ENCODE measurements around the gene USP32.

Gene USP32

DNA sequence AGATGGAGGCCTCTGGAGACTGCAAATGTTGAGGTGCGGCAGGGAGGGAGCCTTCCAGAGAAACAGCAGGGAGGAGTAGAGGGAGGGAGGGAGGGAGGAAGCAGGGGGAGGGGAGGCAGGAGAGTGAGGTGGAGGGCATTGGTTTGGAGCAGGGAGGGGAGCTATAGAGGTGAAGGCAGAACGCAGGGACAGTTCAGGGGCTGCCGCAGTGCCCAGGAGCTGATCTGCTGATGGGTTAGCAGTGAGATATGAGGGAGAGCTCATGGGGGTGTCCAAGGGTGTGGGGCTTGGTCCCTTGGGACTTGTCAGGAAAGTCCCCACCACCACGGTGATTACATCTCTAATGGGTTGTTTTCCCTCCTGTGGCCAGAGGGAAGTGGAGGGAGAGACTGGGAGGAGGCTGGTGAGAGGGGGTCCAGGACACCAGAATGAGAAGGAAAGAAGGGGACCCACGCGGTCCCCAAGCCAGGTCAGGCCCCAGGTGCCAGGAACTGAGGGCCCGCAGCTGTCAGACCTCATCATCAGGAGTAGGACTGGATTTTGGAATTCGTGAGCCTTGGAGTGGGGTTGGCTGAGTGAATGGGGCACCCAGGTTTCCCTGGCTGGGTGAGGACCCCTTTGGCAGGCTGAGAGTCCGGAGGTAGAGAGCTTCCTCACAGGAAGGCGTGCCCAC is 231.0 kb downstream of the USP32 start:
- FAIRE-seq (peak; percentile 82), DNase-seq (ENCODE audit: low spot score) (no peak)

DNA sequence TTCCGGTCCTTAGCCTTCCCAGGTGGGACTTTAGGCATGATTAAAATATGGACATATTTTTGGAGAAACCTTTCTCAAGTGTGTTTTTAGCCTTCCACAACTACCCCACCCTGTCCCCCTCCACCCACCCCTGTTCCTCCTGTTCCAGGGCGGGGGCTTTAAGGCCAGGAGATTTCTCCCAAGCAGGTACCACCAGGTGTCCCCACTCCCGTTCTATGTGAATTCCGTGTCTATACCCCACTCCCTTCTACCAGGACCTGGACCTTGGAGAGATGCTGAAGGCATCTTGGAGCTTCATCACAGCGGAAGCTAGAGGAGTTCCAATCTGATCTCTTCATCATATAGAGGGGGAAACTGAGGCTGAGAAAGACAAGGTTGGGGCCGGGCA is 232.5 kb downstream of the USP32 start:
- no peak for DNase-seq (ENCODE audit: low spot score)
- FAIRE-seq: peak; percentile 77

DNA sequence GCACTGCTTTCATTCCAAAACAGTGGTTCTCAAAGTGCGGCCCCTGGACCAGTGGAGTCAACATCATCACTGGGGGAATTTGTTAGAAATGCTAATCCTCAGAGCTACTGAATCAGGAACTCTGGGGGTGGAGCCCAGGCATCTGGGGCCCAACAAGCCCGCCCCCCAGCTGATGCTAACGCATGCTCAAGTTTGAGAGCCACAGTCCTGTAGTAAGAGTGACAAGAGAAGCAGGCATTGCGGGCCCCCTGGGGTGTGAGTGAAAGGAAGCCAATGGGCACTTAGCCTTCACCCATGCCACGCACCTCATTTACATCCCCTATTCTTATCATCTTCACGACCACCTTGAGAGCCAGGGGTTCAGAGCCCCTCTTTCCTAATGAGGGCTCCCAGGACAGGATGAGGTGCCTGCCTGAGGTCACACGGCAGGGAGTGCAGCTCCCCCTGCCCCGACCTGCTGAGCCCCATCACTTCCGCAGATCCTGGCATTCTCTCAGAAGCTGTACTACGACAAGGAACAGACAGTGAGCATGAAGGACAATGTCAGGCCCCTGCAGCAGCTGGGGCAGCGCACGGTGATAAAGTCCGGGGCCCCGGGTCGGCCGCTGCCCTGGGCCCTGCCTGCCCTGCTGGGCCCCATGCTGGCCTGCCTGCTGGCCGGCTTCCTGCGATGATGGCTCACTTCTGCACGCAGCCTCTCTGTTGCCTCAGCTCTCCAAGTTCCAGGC is 233.0 kb downstream of the USP32 start:
- FAIRE-seq (peak; percentile 65), DNase-seq (ENCODE audit: low spot score) (no peak)

DNA sequence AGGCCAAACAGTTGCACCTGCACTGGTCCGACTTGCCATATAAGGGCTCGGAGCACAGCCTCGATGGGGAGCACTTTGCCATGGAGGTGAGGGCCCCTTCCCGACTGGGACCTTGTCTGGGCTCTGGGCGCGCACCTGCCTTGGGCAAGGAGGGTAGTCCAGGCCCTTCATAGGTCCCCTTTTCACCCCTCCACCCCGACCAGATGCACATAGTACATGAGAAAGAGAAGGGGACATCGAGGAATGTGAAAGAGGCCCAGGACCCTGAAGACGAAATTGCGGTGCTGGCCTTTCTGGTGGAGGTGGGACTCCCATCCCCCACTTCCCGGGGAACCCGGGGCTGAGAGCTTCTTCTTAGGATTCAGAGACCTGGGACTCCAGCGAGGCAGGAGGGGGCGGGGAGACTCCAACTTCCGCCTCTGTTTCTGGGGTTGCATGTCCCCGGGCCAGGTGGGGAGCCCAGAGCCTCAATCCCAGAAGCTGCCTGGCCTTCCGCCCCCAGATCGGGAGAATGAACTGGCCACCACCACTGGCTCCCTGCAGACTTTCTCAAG is 234.4 kb downstream of the USP32 start:
- FAIRE-seq: peak; percentile 20

DNA sequence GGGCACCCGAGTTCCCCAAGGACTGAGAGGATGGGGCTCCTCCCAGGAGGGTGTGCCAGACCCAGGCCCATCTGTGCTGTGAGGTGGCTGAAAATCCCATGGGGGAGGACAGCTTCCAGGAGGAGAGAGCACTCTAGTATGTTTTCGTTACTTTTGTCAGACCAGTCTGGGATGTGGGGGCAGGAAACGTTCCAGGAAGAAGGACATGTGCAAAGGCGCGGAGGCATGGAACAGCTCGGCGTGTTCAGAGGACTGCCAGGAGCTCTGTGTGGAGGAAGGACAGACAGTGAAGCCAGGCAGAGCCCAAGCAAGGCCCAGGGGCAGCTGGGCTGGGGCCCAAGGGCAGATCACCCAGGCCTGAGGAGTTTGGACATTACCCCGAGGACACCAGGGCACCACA is 235.2 kb downstream of the USP32 start:
- FAIRE-seq (peak; percentile 86), DNase-seq (ENCODE audit: low spot score) (no peak)

More for the DNA sequence above, 234.4 kb downstream of the USP32 start:
- no peak for DNase-seq (ENCODE audit: low spot score)

DNA sequence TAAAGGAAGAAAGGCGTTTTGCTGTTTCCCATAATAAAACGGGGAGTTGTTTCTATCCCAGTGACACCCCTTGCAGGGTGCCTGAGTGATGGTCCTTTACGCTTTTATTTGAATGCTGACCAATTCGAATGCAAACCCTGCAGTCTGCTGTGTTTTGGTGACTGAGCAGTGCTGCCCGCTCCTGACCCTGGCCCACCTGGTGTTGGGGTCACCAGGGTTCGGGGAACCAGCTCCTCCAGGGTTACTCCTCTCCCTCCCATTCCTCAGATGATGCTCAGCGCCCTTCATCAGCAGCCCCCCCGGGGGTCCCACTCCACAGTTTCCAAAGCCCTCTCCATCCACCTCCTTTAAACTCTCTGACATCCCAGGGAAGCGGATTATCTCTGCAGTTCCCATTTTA is 236.1 kb downstream of the USP32 start:
- FAIRE-seq (no peak), DNase-seq (ENCODE audit: low spot score) (no peak)

DNA sequence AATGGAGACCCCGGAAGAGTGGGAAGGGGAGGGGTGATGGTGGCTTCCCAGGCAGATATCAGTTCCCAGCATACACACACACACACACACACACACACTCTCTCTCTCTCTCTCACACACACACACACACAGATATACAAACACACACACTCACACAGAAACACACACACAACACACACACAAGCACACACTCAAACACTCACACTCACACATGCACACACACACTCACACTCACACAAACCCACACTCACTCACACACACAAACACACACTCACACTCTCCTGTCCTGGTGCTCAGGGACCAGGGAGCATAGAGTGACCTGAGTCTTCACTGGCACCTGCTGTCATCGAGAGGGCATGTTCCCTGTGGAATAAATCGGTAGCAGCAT is 236.5 kb downstream of the USP32 start:
- DNase-seq (ENCODE audit: low spot score): no peak
- FAIRE-seq: peak; percentile 100

DNA sequence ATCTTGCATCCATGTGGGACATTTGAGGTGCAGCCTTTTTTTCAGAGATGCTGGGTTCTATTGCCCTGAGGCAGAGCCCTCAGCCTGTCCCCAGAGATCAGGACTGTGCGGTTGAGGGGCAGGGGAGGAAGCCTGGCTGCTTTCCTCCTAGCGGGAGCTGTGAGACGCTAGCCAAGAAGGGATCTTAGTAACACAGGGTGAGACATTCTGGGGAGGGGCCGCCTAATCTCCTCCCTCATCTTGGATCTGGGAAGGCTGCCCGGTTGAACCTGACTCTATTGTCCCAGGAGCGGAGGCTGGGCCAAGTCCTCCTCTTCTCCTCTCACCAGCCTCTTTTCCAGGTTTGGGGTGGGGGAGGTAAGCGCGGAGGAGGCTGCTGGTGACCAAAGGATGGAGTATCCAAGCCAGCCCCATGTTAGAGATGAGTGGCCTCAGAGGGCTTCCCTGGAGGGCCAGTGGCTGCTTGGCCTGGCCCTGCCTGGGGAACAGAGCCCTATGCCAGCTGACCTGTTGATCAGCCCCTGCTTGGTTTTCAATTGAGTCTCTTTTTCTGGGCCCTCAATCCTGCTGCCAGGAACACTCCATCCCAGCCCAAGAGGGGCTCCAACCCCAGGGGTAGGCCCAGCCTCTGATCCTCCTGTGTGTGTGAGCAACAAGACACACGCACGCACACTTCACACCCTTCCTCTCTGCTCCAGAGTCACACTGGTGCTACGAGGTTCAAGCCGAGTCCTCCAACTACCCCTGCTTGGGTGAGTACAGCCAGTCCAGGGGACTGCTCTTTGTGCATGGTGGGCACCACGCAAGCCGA is 237.1 kb downstream of the USP32 start:
- DNase-seq (ENCODE audit: low spot score) (peak; percentile 71), FAIRE-seq (peak; percentile 77)

DNA sequence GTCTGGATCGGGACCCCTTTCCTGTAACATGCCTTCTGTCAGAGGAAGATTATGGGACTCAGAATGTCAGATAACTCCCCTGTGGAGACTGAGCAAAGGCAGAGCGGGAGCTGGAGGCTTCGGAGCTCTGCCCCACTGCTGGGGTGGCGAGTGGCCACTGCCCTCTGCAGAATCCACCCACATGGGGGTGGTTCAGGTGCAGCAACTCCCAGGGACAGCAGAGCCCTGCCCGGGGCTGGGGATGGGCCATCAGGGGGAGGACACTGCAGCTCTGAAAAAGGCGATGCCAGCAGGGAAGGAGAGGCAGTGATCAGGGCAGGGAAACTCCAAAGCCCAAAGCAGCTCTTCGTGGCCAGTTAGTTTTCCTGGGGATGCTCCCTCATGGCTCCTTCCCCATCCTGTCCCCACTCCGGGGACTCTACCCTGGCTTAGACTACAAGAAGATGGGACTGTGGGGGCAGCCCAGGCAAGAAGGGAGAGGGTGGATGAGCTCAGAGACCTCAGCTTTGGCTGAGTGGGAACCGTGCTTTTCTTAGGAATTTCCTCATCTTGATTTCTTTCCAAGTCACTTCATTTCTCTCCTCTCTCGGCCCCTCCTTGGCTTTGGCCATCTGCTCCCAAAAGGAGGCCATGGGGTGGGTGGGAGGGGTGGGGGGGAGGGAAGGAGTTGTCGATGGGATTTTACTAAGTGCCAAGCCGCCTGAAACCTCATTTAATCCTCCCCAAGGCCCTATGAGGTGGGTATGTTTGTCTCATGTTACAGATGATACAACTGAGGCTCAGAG is 238.1 kb downstream of the USP32 start:
- FAIRE-seq (peak; percentile 65), DNase-seq (ENCODE audit: low spot score) (no peak)

DNA sequence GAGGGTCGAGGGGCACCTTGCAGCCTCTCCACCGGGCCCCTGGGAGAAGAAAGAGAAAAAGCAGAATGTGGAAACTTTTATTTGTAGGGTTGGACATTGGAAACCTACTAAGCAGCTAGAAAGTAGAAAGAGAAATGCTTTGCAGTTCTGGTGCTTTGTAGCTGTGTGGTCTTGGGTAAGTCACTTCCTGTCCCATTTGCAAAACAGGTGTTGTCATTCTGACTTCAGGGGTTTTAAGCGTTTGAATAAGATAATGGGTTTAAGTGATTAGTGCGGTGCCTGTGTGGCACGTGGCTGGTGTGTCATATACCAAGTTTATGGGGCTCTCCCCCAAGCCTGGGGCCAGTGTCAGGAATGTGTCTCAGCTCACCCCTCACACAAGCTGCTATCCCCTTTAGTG is 240.6 kb downstream of the USP32 start:
- FAIRE-seq (no peak), DNase-seq (ENCODE audit: low spot score) (no peak)

DNA sequence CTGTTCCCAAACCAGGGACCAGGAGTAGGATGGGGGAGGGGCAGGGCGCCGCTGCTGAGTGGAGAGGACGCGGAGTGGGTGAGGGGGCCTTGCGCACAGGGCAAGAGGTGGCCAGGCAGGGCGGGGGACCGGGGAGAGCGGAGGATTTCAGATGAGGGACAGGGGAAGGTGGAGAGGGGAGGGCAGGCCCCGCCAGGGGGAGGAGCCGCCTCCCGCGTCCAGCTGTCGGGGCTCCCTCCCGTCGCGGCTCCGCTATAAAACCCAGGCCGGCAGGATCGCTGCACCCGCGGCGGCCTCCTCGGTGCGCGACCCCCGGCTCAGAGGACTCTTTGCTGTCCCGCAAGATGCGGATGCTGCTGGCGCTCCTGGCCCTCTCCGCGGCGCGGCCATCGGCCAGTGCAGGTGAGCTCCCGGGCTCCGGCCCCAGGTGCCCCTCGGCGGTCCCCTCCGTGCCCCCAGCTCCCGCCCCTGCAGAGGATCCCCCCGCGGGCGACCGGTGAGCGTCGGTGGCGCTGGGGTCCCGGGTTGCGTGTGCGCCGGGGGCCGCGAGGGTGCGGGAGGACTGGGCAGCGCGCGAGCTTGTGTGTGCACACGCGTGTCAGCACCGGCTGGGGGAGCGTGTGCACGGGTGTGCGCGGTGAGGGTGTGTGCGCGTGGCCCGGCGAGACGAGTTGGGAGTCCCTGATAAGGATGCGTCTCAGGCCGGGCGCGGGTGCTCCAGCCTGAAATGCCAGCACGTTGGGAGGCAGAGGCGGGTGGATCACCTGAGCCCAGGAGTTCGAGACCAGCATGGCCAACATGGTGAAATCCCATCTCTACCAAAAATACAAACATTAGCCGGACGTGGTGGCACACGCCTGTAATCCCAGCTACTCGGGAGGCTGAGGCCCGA is 242.0 kb downstream of the USP32 start, which contains the start of gene CA4:
CA4 (plus strand) TSS at position 283 of the 892 bp plus-strand sequence; CDS start at position 345, 62 bp downstream.
- FAIRE-seq: peak; percentile 86
- DNase-seq (ENCODE audit: low spot score): no peak

DNA sequence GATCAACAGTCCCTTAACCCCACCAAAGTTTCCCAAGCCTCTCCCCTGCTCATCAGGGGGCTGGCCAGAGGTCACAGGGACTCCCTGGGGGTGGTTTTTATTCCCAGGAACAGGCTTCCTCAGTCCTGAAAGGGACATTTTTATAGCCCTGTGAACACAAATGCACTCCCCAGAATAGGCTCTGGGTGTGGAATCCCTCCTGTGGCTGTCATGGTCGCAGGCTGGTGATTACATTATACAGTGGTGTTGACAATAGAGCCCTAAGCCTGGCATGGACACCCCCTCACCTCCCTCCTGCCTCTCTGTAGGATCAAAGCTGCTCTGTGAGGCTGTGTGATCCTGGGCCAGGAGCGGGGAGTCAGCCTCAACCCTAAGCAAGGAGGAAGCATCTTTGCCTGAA is 243.6 kb downstream of the USP32 start:
- FAIRE-seq: peak; percentile 89

DNA sequence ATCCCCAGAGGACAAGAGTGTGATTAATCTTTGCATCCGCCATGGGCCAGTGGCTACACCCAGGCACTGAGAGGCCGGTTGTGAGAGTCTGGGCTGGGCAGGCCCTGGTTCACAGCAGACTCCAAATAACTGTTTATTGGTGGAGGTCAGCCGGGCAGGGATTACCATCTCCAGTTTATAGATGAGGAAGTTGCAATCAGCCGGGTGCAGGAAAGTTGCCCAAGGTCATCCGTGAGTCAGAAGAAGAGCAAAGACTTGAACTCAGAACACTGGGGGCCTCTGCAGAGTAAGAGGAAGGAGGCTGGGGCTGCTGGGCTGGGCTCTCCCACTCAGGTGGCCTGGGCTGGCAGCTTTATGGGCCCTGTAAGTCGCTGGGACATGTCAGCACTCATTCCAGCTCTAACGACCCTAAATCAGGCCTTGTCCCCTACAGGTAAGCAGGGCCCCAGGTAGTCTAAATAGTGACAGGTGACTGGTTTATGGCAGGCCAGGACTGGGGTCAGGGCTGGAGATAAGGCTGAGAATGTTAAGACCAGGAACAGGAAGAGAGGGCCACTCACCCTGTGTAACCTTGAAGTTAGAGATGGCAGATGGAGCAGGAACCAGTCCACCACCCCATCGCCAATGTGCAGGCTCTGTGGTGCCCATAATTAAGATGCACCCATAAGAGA is 244.2 kb downstream of the USP32 start:
- FAIRE-seq (no peak), DNase-seq (ENCODE audit: low spot score) (no peak)

More for the DNA sequence above, 243.6 kb downstream of the USP32 start:
- no peak for DNase-seq (ENCODE audit: low spot score)

DNA sequence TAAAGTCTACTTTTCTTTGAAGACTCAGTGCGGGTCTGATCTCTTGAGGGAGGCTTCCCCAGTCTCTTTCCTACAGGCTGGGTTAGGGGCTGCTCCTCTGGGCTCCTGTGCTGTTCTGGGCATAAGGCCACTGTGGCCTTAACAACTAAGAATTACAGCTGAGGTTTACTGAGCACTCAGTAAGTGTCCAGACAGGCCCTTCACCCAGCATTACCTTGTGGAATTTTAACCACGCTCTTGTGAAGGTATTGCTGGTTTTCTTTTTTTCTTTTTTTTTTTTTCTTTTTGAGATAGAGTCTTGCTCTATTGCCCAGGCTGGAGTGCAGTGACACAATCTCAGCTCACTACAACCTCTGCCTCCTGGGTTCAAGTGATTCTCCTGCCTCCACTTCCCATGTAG is 245.7 kb downstream of the USP32 start:
- no peak for FAIRE-seq
- no peak for DNase-seq (ENCODE audit: low spot score)

DNA sequence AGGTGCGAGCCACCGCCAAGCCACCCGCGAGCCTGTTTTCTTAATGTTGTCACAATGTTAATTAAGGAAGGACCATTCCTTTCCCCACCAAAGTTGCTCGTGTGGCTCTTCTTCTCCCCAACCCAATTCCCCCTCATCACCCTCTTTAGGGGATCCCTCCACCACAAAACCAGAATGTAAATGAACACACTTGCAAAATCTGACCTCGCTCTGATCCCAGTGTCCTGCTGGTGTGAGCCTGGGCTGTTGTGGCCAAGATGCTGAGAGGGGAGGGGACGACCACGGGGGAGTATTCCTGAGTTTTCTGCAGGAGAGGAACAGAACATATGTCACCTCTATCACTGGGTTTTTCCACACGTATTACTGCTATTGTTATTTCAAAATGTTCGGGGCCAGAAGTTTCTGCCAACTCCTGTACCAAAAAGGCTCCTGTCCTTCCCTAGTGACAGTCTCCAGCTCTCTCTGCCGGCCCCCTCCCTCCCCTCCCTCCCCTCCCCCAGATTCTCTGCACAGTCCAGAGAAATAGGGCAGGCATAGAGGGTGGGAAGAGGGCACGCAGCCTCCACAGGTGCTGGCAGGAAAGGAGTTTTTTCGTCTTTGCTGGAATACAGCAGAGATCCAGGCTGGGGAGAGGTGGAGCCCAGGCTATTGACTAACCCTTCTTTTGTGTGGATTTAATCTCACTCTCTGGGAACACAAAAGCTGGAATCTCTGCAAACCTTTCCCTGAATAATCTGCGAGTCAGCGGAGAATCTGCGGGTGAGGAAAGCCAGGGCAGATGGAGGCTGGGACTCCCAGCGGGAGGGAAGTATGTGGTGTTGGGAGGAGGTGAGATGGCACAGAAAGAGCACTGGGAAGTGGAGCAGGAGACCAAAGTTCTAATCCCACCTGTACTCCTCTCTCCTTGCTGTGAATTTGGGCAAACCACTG is 246.7 kb downstream of the USP32 start:
- FAIRE-seq: no peak

DNA sequence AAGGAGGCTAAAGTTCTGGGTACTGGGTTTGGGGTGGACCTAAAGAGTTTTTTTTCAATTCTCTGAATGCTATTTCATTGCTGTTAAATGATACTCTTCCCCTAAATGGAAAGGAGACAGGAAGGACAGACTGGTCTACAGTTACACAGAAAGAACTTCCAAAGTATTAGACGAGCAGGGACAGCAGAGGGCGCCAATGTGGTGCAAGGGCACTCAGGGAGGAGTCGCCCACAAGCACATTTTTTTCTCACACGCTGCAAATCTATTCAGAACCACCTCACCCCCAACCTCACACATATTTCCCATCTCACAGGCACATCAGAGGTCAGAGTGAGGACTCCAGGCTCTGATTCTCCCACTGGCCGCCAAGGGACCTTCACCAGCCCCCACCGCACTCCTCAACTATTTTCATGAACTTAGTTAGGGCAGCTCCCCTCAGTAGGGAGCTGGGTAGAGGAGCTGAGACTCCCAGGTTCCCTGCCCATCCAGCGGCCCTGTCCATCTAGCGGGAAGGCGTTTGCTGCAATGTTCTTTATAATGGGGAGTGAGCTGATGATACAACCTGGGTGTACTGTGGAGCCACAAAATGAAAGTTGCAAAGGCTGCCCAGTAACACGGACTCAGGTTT is 248.9 kb downstream of the USP32 start:
- DNase-seq (ENCODE audit: low spot score) (peak; percentile 94), FAIRE-seq (peak; percentile 95)

More for the DNA sequence above, 246.7 kb downstream of the USP32 start:
- DNase-seq (ENCODE audit: low spot score): no peak

DNA sequence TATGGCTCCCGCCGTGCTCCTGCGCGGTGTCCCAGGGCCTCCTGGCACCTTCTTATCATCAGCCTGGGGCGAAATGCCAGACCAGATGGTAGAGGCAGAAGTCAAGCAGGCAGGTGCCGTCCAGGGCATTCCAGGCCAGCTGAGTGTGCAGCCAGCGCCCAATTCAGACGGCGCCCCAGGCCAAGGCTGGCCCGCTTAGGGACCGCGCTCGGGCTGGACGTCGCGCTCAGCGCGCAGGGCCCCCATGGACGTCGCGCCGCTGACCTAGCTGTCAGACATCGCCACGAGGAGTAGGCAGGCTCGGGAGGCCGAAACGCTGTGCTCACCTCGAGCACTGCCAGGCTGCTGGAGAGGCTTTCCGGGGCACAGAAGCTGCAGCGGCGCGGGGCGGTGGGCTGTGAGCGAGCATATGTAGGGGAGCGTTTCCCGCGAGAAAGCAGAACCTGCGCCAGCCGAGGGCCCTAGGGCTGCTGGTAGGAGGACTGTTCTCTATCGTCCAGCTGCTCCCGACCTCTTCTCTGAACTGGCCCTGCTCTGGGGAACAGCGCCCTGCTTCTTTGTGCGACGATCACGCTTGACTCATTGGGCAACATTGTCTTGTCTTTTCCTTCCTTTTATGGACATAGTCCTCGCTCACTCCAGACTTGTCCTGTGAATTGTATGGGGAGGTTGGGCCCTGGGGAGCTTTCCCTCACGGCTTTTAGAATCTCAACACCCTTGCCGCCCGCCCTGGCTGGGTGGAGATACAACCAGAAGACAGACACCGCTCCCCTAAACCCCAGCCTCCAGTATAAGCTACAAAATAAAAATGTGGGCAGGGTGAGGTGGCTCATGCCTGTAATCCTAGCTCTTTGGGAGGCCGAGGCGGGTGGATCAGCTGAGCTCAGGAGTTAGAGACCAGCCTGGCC is 250.6 kb downstream of the USP32 start:
- FAIRE-seq (peak; percentile 55), DNase-seq (ENCODE audit: low spot score) (no peak)

Data from urothelium cell line (cell line).